K562 (cell line): ENCODE data around the gene LOXL3. TPM values are rescaled to one million over a fixed set of nuclear protein-coding genes. Genes with fewer than 3 reads are reported as not detected.

Experiments
- CHD1 ChIP-seq: fragments of 200-600 bp; sonication (generic); IDR thresholded peaks from one replicate; pipeline ENCODE4 v1.6.1; 2012; ENCODE audit warnings: mild to moderate bottlenecking, moderate library complexity, low read length, inconsistent platforms
- DNMT1 ChIP-seq: fragments of 450-650 bp; IDR thresholded peaks from 2 replicates; pipeline ENCODE4 v1.6.1; 2016; ENCODE audit warnings: antibody characterized with exemption, mild to moderate bottlenecking
- HCFC1 ChIP-seq: IDR thresholded peaks from 2 replicates; pipeline ENCODE4 v1.6.1; 2012; ENCODE audit warnings: low read depth, low read length, improper control_type of control experiment
- KLF13 ChIP-seq: fragments of 450-650 bp; IDR thresholded peaks from 2 replicates; pipeline ENCODE4 v1.6.1; 2016; ENCODE audit warnings: missing genetic modification characterization, low read depth, mild to moderate bottlenecking, missing compliant biosample characterization, moderate library complexity, borderline replicate concordance
- NR2C1 ChIP-seq, 2 experiments: fragments of 450-650 bp; IDR thresholded peaks; 2 replicates each; pipeline ENCODE4 v1.6.1; 2017; ENCODE audit warnings: mild to moderate bottlenecking in 2 of 2, antibody characterized with exemption in 1 of 2, inconsistent platforms in 1 of 2, missing compliant biosample characterization in 1 of 2, missing genetic modification characterization in 1 of 2
- SRF ChIP-seq, 2 experiments: fragments of 250-450, 450-650 bp in 1 of 2; sonication (Bioruptor Pico) in 1 of 2; sonication (generic) in 1 of 2; formaldehyde crosslinking; IDR thresholded peaks; 2 replicates each; pipeline versions ENCODE4 v1.5.0 to v1.5.1; 2020 to 2022; ENCODE audit warnings: mild to moderate bottlenecking in 1 of 2, missing genetic modification reagents in 1 of 2
- YBX1 ChIP-seq: fragments of 450-650 bp; IDR thresholded peaks from 2 replicates; pipeline ENCODE4 v1.7.1; 2016; ENCODE audit warnings: mild to moderate bottlenecking
- ZNF239 ChIP-seq: fragments of 250-450 bp; sonication (Bioruptor Pico); IDR thresholded peaks from 2 replicates; pipeline ENCODE4 v1.4.0; 2020; ENCODE audit warnings: mild to moderate bottlenecking
- ZNF263 ChIP-seq: sonication (generic); formaldehyde crosslinking; IDR thresholded peaks from 2 replicates; pipeline ENCODE4 v1.8.0; 2022; ENCODE audit warnings: mild to moderate bottlenecking, missing genetic modification reagents, borderline replicate concordance
- polyA plus RNA-seq, 8 experiments: library from polyadenylated mRNA; depleted of rRNA in 4 of 8; stranded (reverse) in 5 of 8; unstranded in 3 of 8; fragments of >200 nt; fragmentation: Nextera tagmentation in 2 of 8; fragmentation: Illumina TruSeq in 1 of 8; extraction: Ambion mirVana in 2 of 8; extraction: Trizol in 1 of 8; gene quantifications; 2 replicates each; pipeline versions ENCODE4 v1.2.1 to v1.2.3, GENCODE V29; 2011 to 2014; ENCODE audit warnings: inconsistent platforms in 1 of 8, missing spikeins in 1 of 8
- total RNA-seq, 7 experiments: library from RNA; depleted of rRNA in 6 of 7; stranded (reverse); fragments of >200 nt in 6 of 7; fragmentation: Illumina TruSeq in 2 of 7; extraction: Trizol in 2 of 7; gene quantifications; 2 replicates each; pipeline versions ENCODE4 v1.2.1 to v1.2.3, GENCODE V29; 2011 to 2021; ENCODE audit warnings: low replicate concordance in 1 of 7
- TF ChIP-seq, protein P1 (sequence below): fragments of 450-650 bp; IDR thresholded peaks from 2 replicates; pipeline ENCODE4 v1.6.1; 2016; ENCODE audit warnings: mild to moderate bottlenecking, moderate library complexity
- TF ChIP-seq, protein P2 (sequence below): sonication (generic); formaldehyde crosslinking; IDR thresholded peaks from 2 replicates; pipeline ENCODE4 v1.9.0; 2022; ENCODE audit warnings: mild to moderate bottlenecking, missing genetic modification reagents
- TF ChIP-seq, protein P3 (sequence below): sonication (generic); formaldehyde crosslinking; IDR thresholded peaks from 2 replicates; pipeline ENCODE4 v1.9.0; 2022; ENCODE audit warnings: mild to moderate bottlenecking, missing genetic modification reagents

Gene LOXL3
- total and polyA plus RNA-seq, 9 of the 15 experiments (the other 6 are each of a cell fraction or from before 2014, with no cell fraction given), result 0.22 to 0.99 (median 0.31) TPM

DNA sequence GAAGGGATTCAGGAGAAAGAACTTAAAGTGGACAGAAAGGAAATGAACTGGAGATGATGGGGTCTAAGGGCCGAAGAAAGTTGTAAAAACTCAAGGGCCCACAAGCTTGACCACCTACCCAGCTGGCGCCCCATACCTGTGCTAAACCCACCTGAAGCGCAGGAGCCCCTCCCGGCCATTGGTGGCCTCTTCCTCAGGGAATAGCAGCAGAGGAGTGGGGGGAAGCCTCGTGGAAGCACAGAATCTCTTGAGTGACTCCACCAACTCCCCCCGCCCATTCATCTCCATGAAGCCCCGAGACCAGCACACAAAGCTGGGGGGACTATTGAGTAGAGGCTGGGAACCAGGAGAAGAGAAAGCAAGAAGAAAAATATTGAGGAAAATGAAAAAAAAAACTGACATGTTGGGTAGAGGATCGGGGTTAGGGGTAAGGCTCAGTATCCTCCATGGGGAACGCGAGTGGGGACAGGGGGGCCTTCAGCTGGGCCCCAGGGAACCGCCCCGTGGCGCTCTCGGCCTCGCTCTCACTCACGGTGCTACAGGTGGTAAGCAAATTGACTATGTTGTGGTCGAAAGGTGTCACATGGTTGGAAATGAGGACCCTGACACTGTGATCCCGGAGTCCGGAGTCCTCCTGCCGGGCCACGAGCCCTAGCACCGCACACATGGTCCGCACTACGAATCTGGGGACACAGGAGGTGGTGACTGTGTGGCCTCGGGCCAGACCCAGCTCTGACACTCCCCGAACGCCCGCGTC lies 25.0 kb downstream of the LOXL3 start (continued):
- TF ChIP-seq KLF13 (tag), result 0 out of 2 replicates have a peak, but pooled peaks have one; percentile 16
- no peak for TF ChIP-seq HCFC1
- 0 out of 4 replicates have a peak, but pooled peaks of 1 of the 2 experiments have one; percentile 18 for TF ChIP-seq SRF (CRISPR knock-in tag; IDR thresholded peaks at IDR 0.05)
- TF ChIP-seq, protein P1, sequence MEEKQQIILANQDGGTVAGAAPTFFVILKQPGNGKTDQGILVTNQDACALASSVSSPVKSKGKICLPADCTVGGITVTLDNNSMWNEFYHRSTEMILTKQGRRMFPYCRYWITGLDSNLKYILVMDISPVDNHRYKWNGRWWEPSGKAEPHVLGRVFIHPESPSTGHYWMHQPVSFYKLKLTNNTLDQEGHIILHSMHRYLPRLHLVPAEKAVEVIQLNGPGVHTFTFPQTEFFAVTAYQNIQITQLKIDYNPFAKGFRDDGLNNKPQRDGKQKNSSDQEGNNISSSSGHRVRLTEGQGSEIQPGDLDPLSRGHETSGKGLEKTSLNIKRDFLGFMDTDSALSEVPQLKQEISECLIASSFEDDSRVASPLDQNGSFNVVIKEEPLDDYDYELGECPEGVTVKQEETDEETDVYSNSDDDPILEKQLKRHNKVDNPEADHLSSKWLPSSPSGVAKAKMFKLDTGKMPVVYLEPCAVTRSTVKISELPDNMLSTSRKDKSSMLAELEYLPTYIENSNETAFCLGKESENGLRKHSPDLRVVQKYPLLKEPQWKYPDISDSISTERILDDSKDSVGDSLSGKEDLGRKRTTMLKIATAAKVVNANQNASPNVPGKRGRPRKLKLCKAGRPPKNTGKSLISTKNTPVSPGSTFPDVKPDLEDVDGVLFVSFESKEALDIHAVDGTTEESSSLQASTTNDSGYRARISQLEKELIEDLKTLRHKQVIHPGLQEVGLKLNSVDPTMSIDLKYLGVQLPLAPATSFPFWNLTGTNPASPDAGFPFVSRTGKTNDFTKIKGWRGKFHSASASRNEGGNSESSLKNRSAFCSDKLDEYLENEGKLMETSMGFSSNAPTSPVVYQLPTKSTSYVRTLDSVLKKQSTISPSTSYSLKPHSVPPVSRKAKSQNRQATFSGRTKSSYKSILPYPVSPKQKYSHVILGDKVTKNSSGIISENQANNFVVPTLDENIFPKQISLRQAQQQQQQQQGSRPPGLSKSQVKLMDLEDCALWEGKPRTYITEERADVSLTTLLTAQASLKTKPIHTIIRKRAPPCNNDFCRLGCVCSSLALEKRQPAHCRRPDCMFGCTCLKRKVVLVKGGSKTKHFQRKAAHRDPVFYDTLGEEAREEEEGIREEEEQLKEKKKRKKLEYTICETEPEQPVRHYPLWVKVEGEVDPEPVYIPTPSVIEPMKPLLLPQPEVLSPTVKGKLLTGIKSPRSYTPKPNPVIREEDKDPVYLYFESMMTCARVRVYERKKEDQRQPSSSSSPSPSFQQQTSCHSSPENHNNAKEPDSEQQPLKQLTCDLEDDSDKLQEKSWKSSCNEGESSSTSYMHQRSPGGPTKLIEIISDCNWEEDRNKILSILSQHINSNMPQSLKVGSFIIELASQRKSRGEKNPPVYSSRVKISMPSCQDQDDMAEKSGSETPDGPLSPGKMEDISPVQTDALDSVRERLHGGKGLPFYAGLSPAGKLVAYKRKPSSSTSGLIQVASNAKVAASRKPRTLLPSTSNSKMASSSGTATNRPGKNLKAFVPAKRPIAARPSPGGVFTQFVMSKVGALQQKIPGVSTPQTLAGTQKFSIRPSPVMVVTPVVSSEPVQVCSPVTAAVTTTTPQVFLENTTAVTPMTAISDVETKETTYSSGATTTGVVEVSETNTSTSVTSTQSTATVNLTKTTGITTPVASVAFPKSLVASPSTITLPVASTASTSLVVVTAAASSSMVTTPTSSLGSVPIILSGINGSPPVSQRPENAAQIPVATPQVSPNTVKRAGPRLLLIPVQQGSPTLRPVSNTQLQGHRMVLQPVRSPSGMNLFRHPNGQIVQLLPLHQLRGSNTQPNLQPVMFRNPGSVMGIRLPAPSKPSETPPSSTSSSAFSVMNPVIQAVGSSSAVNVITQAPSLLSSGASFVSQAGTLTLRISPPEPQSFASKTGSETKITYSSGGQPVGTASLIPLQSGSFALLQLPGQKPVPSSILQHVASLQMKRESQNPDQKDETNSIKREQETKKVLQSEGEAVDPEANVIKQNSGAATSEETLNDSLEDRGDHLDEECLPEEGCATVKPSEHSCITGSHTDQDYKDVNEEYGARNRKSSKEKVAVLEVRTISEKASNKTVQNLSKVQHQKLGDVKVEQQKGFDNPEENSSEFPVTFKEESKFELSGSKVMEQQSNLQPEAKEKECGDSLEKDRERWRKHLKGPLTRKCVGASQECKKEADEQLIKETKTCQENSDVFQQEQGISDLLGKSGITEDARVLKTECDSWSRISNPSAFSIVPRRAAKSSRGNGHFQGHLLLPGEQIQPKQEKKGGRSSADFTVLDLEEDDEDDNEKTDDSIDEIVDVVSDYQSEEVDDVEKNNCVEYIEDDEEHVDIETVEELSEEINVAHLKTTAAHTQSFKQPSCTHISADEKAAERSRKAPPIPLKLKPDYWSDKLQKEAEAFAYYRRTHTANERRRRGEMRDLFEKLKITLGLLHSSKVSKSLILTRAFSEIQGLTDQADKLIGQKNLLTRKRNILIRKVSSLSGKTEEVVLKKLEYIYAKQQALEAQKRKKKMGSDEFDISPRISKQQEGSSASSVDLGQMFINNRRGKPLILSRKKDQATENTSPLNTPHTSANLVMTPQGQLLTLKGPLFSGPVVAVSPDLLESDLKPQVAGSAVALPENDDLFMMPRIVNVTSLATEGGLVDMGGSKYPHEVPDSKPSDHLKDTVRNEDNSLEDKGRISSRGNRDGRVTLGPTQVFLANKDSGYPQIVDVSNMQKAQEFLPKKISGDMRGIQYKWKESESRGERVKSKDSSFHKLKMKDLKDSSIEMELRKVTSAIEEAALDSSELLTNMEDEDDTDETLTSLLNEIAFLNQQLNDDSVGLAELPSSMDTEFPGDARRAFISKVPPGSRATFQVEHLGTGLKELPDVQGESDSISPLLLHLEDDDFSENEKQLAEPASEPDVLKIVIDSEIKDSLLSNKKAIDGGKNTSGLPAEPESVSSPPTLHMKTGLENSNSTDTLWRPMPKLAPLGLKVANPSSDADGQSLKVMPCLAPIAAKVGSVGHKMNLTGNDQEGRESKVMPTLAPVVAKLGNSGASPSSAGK, result 0 out of 2 replicates have a peak, but pooled peaks have one; percentile 32
- TF ChIP-seq ZNF239, result no peak
- peak; percentile 19 for TF ChIP-seq CHD1
- TF ChIP-seq, protein P2, sequence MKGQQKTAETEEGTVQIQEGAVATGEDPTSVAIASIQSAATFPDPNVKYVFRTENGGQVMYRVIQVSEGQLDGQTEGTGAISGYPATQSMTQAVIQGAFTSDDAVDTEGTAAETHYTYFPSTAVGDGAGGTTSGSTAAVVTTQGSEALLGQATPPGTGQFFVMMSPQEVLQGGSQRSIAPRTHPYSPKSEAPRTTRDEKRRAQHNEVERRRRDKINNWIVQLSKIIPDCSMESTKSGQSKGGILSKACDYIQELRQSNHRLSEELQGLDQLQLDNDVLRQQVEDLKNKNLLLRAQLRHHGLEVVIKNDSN (CRISPR knock-in tag), result peak; percentile 36; the same call in 1 of the 2 replicates
- TF ChIP-seq NR2C1 (IDR thresholded peaks at IDR 0.05), result no peak
- TF ChIP-seq NR2C1 (tag; IDR thresholded peaks at IDR 0.05), result no peak
- TF ChIP-seq DNMT1, result no peak
- TF ChIP-seq ZNF263, result 0 out of 2 replicates have a peak, but pooled peaks have one; percentile 27
- TF ChIP-seq, protein P3, sequence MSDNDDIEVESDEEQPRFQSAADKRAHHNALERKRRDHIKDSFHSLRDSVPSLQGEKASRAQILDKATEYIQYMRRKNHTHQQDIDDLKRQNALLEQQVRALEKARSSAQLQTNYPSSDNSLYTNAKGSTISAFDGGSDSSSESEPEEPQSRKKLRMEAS, result peak; percentile 64
- TF ChIP-seq YBX1, result no peak
